Brain microvascular endothelial cell (primary cell): ENCODE results near the gene EMP3.

Experiments used
- DNase-seq: peaks from one replicate; pipeline ENCODE4 v3.0.0-alpha.2; 2020
- H3K27ac ChIP-seq: fragments of 250-450 bp; sonication (Bioruptor Pico); 2 replicates; pipeline ENCODE4 v1.5.1; 2020; ENCODE audit warnings: mild to moderate bottlenecking, moderate library complexity
- H3K27me3 ChIP-seq: fragments of 250-450 bp; sonication (Bioruptor Pico); replicated peaks from 2 replicates; pipeline ENCODE4 v1.5.1; 2020; ENCODE audit warnings: mild to moderate bottlenecking
- H3K36me3 ChIP-seq: fragments of 250-450 bp; sonication (Bioruptor Pico); replicated peaks from 2 replicates; pipeline ENCODE4 v1.5.1; 2020; ENCODE audit warnings: mild to moderate bottlenecking
- H3K4me3 ChIP-seq: 2 replicates; pipeline ENCODE4 v1.5.1; 2011; ENCODE audit warnings: low read depth, mild to moderate bottlenecking, control low read depth, low read length, moderate library complexity
- CTCF ChIP-seq: IDR thresholded peaks from 2 replicates; pipeline ENCODE4 v1.5.1; 2011; ENCODE audit warnings: low read depth, mild to moderate bottlenecking, moderate library complexity, low read length, control low read depth, inconsistent platforms; ENCODE audit errors: missing control alignments
- in situ Hi-C: cut with HindIII; loops from 2 replicates; pipeline ENCODE4 v1.10.0; 2017; ENCODE audit warnings: low sequenced_read_pairs, low pct_ligation_motif_present

EMP3 gene

GRCh38 chr19:48363810-48364597 lies 38.7 kb downstream of the EMP3 start, which contains the start of the genes SYNGR4 and TMEM143:
Gene SYNGR4 (plus strand): TSS chr19:48364367. CDS start chr19:48365843, 1,476 bp downstream.
Gene TMEM143 (minus strand): TSS chr19:48363940. CDS start chr19:48363920, 20 bp downstream.
- no peaks in the 10 kb centered on the region for H3K36me3 ChIP-seq
- in situ Hi-C loops, result no loop called here
- peak within 1 kb of the TSS; percentile 70 for H3K4me3 ChIP-seq
- H3K27me3 ChIP-seq, result no peaks in the 10 kb centered on the region
- TF ChIP-seq CTCF, result no peak
- peak within 1 kb of the TSS; percentile 44 for H3K27ac ChIP-seq
- peak; percentile 99 for DNase-seq

- no peaks in the 10 kb centered on the region for H3K36me3 ChIP-seq
- no peak overlapping the region for H3K27ac ChIP-seq
- peak overlapping the region; percentile 70 for H3K4me3 ChIP-seq
- no peak for TF ChIP-seq CTCF
- no peaks in the 10 kb centered on the region for H3K27me3 ChIP-seq
- in situ Hi-C loops, result no loop called here
- no peak for DNase-seq
Observed at GRCh38 chr19:48364598-48365348, 39.4 kb downstream of the EMP3 start.

- no peak for DNase-seq
- Histone ChIP-seq H3K27ac (no peak overlapping the region), H3K27me3 (no peaks in the 10 kb centered on the region), H3K36me3 (no peaks in the 10 kb centered on the region), H3K4me3 (no peak overlapping the region)
- in situ Hi-C loops, result no loop called here
- TF ChIP-seq CTCF, result no peak
Observed at GRCh38 chr19:48365602-48366001, 40.2 kb downstream of the EMP3 start.

GRCh38 chr19:48367855-48368254 lies 42.5 kb downstream of the EMP3 start:
- TF ChIP-seq CTCF, result no peak
- H3K27ac ChIP-seq, result no peak overlapping the region
- H3K36me3 ChIP-seq, result no peaks in the 10 kb centered on the region
- H3K4me3 ChIP-seq, result no peak overlapping the region
- no peak for DNase-seq
- in situ Hi-C loops, result no loop called here
- H3K27me3 ChIP-seq, result no peaks in the 10 kb centered on the region

- no peak for TF ChIP-seq CTCF
- Histone ChIP-seq H3K4me3 (no peak overlapping the region), H3K27me3 (no peaks in the 10 kb centered on the region), H3K36me3 (no peaks in the 10 kb centered on the region), H3K27ac (no peak overlapping the region)
- no peak for DNase-seq
- in situ Hi-C loops, result no loop called here
Observed at GRCh38 chr19:48368936-48369335, 43.6 kb downstream of the EMP3 start.
